Esophagus muscularis mucosa (tissue), 4 donors: Measurements from ENCODE around the gene ELK4. TPM values are rescaled to one million over a fixed set of nuclear protein-coding genes. Genes with fewer than 3 reads are reported as not detected.

Experiments used
- DNase-seq: peaks from one replicate; pipeline ENCODE4 v3.0.0-alpha.2; 2017; ENCODE audit errors: extremely low spot score
- H3K27ac ChIP-seq, 4 donors: fragments of 200-600 bp; sonication (generic); replicated peaks in 1 of 4; 1 replicate in 3 of 4; 2 replicates in 1 of 4; pipeline ENCODE4 v1.5.1; 2016 to 2019; ENCODE audit warnings: mild to moderate bottlenecking in 1 of 4
- H3K27me3 ChIP-seq, 4 donors: fragments of 200-600 bp; sonication (generic); one replicate each; pipeline versions ENCODE4 v1.5.1 to v1.6.0; 2016 to 2019
- H3K36me3 ChIP-seq, 4 donors: fragments of 200-600 bp; sonication (generic); one replicate each; pipeline ENCODE4 v1.5.1; 2016 to 2019
- H3K4me1 ChIP-seq, 4 donors: fragments of 200-600 bp; sonication (generic); one replicate each; pipeline ENCODE4 v1.5.1; 2016 to 2019
- H3K4me3 ChIP-seq, 4 donors: fragments of 200-600 bp; sonication (generic); 1 replicate in 2 of 4; 2 replicates in 2 of 4; pipeline ENCODE4 v1.5.1; 2016 to 2019; ENCODE audit warnings: mild to moderate bottlenecking in 4 of 4, moderate library complexity in 1 of 4
- H3K9me3 ChIP-seq, 4 donors: fragments of 200-600 bp; sonication (generic); 1 replicate in 3 of 4; 2 replicates in 1 of 4; pipeline ENCODE4 v1.5.1; 2016 to 2019
- EP300 ChIP-seq: sonication (generic); formaldehyde crosslinking; IDR thresholded peaks from one replicate; pipeline ENCODE4 v1.6.1; 2017; ENCODE audit warnings: antibody characterized with exemption
- POLR2A ChIP-seq: fragments of 450-650 bp; IDR thresholded peaks from one replicate; pipeline ENCODE4 v1.6.1; 2017; ENCODE audit warnings: antibody characterized with exemption, moderate library complexity, mild to moderate bottlenecking, low read depth
- POLR2AphosphoS5 ChIP-seq, 2 donors: sonication (generic); formaldehyde crosslinking; IDR thresholded peaks; one replicate each; pipeline ENCODE4 v1.6.1; 2017; ENCODE audit warnings: antibody characterized with exemption in 2 of 2
- WGBS: methylation state at CpG from one replicate; pipeline ENCODE4 v1.1.5; 2018; 5-methylcytosine and 5-hydroxymethylcytosine counted together
- intact Hi-C: fragments of 100-400 bp; cut with DNase I; formaldehyde crosslinking; loops from one replicate; pipeline ENCODE4 v1.15.1; 2023
- total RNA-seq, 4 donors: library from RNA; depleted of rRNA; stranded (reverse); fragments of >200 nt; gene quantifications; one replicate each; pipeline versions ENCODE4 v1.1.0 to v1.2.1, GENCODE V29; 2016
- TF ChIP-seq, protein P1 (sequence below), 3 experiments: fragments of 200-600 bp in 2 of 3; fragments of 450-650 bp in 1 of 3; sonication (generic) in 2 of 3; IDR thresholded peaks; one replicate each; pipeline ENCODE4 v1.5.1; 2017 to 2019; ENCODE audit warnings: antibody characterized with exemption in 3 of 3, mild to moderate bottlenecking in 2 of 3, moderate library complexity in 1 of 3

ELK4 gene
- total RNA-seq, 4 donors from 2014 or later = 18.7 to 23.2 (median 20.5) TPM

- Histone ChIP-seq H3K4me3 (no peak overlapping the region), H3K9me3 (no peaks in the 10 kb centered on the region), H3K36me3 (no peaks in the 10 kb centered on the region), H3K4me1 (peaks cover 5 to 7% (median 7%) of the 10 kb centered on the region in 4 donors), H3K27ac (no peak overlapping the region), H3K27me3 (no peaks in the 10 kb centered on the region)
- intact Hi-C loops = no loop called here
- WGBS = 54% methylated on average over 4 of the region's 16 CpGs
- TF ChIP-seq, protein P1, sequence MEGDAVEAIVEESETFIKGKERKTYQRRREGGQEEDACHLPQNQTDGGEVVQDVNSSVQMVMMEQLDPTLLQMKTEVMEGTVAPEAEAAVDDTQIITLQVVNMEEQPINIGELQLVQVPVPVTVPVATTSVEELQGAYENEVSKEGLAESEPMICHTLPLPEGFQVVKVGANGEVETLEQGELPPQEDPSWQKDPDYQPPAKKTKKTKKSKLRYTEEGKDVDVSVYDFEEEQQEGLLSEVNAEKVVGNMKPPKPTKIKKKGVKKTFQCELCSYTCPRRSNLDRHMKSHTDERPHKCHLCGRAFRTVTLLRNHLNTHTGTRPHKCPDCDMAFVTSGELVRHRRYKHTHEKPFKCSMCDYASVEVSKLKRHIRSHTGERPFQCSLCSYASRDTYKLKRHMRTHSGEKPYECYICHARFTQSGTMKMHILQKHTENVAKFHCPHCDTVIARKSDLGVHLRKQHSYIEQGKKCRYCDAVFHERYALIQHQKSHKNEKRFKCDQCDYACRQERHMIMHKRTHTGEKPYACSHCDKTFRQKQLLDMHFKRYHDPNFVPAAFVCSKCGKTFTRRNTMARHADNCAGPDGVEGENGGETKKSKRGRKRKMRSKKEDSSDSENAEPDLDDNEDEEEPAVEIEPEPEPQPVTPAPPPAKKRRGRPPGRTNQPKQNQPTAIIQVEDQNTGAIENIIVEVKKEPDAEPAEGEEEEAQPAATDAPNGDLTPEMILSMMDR (IDR thresholded peaks at IDR 0.05) = no peak
- no peak for TF ChIP-seq POLR2A
- no peak for TF ChIP-seq EP300
- no peak for TF ChIP-seq POLR2AphosphoS5 (IDR thresholded peaks at IDR 0.05)
- DNase-seq = no peak
Measured at GRCh38 chr1:205661429-205662134, 29.8 kb upstream of the ELK4 start.

GRCh38 chr1:205660361-205660760 is 28.6 kb upstream of the ELK4 start:
- Histone ChIP-seq H3K4me3 (no peak overlapping the region), H3K9me3 (no peaks in the 10 kb centered on the region), H3K27ac (no peak overlapping the region), H3K4me1 (peaks cover 5 to 7% (median 7%) of the 10 kb centered on the region in 4 donors), H3K27me3 (no peaks in the 10 kb centered on the region), H3K36me3 (no peaks in the 10 kb centered on the region)
- intact Hi-C loops = no loop called here
- WGBS = 81% methylated on average over 8 of the region's 8 CpGs
- TF ChIP-seq POLR2A (no peak), POLR2AphosphoS5 (IDR thresholded peaks at IDR 0.05) (no peak), EP300 (no peak)
- TF ChIP-seq, protein P1 (IDR thresholded peaks at IDR 0.05) = no peak
- no peak for DNase-seq

- no peak overlapping the region for H3K4me3 ChIP-seq
- TF ChIP-seq POLR2AphosphoS5 (IDR thresholded peaks at IDR 0.05) (peak in 1 of 2 donors; percentile 25), POLR2A (no peak), EP300 (no peak)
- TF ChIP-seq, protein P1 (IDR thresholded peaks at IDR 0.05) = peak; percentile 75 to 95 (median 84)
- no peak overlapping the region for H3K27ac ChIP-seq
- H3K9me3 ChIP-seq = no peaks in the 10 kb centered on the region
- WGBS = 59% methylated on average over 13 of the region's 20 CpGs
- H3K4me1 ChIP-seq = peaks cover 5 to 7% (median 7%) of the 10 kb centered on the region in 4 donors
- no peak for DNase-seq
- intact Hi-C loops = loop anchor here (1.0 to 5.0 kb wide), 3 partner anchors 52 to 318 kb away; no protein-coding TSS in a partner anchor
- H3K27me3 ChIP-seq = no peaks in the 10 kb centered on the region
- no peaks in the 10 kb centered on the region for H3K36me3 ChIP-seq
Measured at GRCh38 chr1:205658943-205659581, 27.3 kb upstream of the ELK4 start.

- no peak for DNase-seq
- WGBS = 62% methylated on average over 2 of the region's 2 CpGs
Measured at GRCh38 chr1:205656236-205656635, 24.4 kb upstream of the ELK4 start.

More at GRCh38 chr1:205656236-205656635, 24.4 kb upstream of the ELK4 start:
- no peak overlapping the region for H3K4me3 ChIP-seq
- no peaks in the 10 kb centered on the region for H3K27me3 ChIP-seq
- peaks cover 5 to 7% (median 7%) of the 10 kb centered on the region in 4 donors for H3K4me1 ChIP-seq
- no peak overlapping the region for H3K27ac ChIP-seq
- no peaks in the 10 kb centered on the region for H3K36me3 ChIP-seq
- H3K9me3 ChIP-seq = no peaks in the 10 kb centered on the region
- intact Hi-C loops = loop anchor here (5.0 kb wide), 1 partner anchor 129 kb away; no protein-coding TSS in a partner anchor
- TF ChIP-seq POLR2A = no peak
- no peak for TF ChIP-seq POLR2AphosphoS5 (IDR thresholded peaks at IDR 0.05)
- TF ChIP-seq, protein P1 (IDR thresholded peaks at IDR 0.05) = no peak
- TF ChIP-seq EP300 = no peak
